ENCODE results near the gene CSMD2. TPM values are rescaled to one million over a fixed set of nuclear protein-coding genes. Genes with fewer than 3 reads are reported as not detected.

The CSMD2 gene
- total RNA-seq, 1 donor from 2014 or later: 1.3 TPM

DNA sequence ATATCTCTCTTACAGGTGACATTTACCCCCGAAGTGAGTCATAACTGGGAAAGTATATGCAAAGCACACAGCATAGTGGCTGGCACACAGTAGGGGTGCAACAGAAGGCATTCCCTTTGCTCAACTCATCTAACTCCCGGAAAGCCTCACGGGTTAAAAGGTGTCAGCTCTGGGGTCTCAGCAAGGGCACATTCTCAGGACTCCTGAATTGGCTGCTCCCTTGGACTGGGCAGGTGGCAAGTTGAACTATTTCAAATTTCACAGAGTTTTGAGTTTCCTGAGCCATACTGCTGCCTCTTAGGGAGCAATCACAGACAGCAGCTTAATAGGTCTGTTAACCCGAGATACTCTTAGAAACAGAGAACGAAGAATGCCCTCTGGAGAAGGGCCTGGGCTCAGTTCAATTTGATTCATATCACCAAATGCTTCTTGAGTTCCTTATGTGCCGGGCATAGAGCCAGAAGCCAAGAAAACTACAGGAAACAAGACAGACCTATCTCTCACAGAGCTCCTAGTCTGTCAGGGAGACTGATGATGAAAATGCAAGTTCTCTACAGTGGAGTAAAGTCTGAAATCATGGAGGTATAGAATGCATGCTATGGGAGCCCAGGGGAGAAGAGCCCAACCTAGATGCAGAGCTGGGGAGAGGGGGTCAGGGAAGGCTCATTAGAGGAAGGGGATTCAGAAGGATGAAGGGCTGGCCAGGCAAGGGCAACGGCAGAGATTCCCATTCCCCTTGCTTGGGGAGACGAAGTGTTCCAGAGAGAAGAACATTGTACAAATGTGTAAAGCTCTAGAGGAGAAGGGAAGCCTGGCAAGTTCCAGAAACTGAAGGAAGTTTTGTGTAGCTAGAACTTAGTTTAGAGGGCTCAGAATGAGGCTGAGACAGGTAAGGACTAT lies 445.0 kb downstream of the CSMD2 start:
- no peak for DNase-seq (ENCODE audit: low spot score)

DNA sequence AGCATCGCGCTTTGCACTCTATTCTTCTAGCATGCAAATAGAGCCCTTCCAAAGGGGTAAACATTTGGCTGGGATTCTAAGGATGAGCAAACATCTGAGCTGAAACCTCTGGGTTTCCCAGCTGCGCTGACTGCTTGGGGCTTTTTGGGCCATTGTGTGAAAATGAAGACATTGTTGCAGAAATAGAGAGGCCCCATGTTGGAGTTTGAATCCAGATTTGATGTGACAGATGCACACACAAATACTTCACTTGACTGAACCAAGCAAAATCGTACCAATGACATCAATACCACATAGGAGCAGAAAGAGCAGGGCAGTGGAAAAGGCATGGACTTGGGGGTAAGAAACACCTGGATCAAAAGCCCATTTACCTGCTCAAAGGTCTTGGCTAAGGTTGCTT lies 445.7 kb downstream of the CSMD2 start:
- DNase-seq (ENCODE audit: low spot score): no peak

DNA sequence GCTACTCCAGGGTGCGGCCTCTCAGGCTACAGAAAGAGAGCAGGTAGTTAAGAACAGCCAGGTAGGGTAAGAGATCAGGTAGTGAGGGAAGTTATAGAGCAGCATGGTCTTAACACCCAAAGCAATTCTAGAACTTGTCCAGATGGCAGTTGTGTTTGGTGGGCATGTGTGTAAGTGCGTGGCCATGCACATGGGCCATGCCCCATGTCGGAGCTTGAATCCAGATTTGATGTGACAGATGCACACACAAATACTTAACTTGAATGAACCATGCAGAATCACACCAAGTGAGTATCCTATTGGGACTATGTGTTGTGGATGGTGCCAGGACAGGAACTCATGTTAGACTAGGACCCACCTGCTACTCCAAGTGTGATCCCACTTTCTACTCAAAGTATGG lies 446.8 kb downstream of the CSMD2 start:
- DNase-seq (ENCODE audit: low spot score): no peak

DNA sequence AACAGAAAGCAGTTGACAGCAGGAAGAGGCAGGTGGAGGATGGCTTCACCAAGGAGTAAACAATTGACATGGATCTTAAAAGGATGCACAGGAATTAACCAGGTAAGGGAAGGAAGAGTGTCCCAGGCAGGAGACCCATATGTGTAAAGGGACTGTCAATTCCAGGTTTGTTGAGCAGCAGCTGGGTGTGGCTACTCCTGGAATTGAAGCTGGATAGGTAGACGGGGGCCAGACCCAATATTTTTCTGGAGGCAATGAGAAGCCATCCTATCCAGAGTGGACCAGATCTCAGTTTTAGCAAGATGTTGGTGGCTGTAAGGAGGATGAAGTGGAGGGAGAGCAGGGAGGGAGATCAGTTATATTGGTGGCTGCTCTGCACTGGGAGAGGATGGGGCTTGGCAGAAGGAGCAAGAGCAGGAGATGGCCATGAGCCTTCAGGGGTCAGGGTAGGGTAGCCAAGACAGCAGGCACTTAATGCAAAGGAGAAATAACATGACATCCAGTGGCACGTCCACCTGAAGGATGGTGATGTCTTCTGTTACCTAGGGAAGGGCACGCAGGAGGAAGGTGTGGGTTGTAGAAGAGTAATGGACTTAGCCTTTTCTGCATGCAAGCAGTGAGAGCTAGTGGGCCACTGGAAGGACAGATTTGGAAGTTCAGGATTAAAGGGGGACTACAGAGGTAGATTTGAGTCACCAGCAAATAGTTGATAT lies 447.9 kb downstream of the CSMD2 start:
- DNase-seq (ENCODE audit: low spot score): no peak

DNA sequence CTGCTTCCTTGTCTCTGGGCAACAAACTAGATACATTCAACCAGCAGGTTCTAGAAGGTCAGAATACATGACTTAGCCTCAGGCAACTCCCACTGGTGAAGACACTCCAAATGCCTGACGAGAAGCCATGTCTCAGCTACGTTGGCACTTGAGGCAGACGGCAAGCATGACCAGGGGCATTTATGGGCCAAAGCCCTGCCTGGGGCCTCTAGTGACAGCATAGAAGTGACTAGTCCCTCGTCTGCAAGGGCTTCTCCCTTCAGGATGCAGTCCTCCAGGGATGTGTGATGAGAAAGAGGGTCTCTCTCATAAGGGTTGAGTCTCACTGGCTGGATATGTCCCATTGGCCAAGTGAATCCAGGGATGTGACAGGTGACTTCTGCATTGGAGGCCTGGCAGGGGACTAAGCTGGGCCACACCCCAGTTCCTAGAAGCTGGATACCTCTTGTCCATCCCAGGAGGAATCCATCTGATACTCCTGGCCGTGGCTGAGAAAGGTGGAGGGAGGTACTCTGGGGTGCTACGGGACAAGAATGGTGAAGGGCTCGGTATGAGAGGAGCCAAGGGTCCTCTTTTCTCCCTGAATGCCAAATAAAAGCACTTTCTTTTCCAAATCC lies 449.7 kb downstream of the CSMD2 start:
- DNase-seq (ENCODE audit: low spot score): no peak

DNA sequence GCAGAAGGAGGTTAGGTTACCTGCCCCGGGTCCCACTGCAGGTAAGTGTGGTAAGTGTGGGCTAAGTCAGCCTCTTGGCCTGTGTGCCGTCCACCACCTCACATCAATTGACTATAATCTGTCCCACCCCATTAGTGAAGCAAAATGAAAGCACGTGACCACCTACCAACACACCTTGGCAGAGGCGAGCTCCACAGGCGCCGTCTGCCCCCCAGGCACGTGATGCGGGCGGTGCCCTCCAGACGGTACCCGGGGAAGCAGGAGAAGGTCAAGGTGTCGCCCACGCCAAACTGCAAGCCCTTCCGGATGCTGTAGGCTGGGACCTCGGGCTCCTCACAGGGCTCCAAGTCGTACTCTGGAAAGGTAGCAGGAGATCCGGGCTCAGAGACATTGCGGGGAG lies 450.6 kb downstream of the CSMD2 start:
- DNase-seq (ENCODE audit: low spot score): no peak

DNA sequence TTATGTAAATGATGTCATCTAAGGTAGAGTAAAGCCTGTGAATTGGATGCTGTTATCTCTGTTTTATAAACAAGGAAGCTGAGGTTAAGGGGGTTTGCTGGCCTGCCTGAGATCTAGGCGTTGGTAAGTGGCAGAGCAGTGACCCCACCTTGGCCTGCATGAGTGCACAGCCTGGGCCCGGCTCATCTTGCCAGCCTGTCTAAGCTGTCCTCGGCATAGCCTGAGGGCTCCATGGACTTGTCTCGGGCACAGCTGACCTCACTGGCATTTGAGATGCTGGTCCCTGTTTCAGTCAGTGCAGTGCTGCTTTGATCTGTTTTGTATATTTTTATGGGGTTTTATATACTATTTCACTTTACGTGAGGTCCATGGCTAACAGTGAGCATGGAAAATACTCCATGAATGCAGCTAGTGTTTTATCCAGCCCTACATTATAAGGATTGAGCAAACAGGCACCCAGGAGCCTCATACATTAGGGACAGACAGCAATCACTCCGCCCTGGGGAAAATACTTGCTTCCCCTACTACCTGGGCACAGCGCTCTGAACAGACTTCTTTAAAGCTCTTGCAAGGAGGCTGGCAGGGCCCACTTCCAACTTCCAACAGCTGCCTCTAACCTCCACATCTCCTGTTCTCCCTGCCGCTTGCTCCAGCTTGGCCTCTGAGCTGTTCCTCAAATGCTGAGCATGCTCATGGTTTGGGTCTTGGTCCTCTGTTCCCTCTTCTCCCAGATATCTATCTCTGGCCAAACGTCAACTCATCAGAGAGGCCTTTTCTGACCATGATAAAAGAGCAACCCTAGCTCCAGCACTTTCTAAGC lies 451.8 kb downstream of the CSMD2 start:
- DNase-seq (ENCODE audit: low spot score): no peak

DNA sequence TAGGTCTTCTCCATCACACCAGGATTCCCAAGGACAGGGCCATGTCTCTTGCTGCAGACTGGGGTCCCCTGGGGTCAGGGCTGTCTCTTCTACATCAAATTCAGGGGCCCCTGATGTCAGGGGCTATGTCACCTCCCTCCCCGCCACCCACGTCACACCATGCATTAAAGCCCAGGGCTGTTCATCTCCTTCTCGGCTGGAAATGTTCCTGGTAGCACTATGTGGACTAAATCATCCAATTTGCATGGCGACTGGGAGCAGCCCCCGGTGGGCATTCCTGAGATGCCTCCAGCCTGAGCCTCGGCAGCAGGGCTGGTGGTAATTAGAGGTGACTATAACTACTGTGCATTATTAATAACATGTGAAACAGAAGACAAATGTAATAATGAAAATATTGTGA lies 452.8 kb downstream of the CSMD2 start:
- no peak for DNase-seq (ENCODE audit: low spot score)

DNA sequence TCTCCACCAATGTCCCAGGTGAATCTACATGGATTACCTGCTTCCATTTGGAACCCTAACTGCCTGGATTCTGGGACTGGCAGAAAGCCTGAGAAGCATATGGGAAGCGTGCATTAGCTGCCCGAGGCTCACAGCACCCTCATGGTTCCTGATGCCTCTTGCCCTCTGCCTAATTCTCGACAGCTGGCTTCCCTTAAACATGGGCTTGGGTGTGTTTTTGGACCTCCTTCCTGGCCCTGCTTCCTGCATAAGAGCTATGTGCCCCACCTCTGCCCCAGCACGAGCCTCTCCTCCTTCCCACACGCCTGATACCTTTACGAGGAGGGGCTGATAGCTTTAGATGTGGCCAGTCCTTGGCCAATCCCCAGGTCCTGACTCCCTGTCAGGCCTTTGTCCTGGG lies 453.5 kb downstream of the CSMD2 start:
- DNase-seq (ENCODE audit: low spot score): no peak

DNA sequence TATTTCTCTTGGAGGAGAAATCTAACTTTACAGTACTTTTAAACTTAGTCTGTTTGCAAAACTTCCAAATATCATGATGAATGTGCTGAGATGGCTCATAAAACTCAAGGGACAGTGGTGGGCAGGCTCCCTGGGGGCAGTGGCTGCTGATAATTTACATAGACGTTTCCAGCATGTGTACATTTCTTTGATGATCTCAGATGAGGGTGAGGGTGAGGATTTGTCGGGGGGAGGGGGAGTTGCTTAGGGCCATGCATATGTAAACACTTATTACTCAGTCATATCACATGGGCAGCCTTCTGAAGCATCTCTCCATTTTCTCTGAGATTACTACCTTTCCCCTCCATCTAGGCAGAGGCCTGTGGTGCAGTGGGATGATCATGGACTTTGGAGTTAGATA lies 454.1 kb downstream of the CSMD2 start:
- DNase-seq (ENCODE audit: low spot score): no peak

DNA sequence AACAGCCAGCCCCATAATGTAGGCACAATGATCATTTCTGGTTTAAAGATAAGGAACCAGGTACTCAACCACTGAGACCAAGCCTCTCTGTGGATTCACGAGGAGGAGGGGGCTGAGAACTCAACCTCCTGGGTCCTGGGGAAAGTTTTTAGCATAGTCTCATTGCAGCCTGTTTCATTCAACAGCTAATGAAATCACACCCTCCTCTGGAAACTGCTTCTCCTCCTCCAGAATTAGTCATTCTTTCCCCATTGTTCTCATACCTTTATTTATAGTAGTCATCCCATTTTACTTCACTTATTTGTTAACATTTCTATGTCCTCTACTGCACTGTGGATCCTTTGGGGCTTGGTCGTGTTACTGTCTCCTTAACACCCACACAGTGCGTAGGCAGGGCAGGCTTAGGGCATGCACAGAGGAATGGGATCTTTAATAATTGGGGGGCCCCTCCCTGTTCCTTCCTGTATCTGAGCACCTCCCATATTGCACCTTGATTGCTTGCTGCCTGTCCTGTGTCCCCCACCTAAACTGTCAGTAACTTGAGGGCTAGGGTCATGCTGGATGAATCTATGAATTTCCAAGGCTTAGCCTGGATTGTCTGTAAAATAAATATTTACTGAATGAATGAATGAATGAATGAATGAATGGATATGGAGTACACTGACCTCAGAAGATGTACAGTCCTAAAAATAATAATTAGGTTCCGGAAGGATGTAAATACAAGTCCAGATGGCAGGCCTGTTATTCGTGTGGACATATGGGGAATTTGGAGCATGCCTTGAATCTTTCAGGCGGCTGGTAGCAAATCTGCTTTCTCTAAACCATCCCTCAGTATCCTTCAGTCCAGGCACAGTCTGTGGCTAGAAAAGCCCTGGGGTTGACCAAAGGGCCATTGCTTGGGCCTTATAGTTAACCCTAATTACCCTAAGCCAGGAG lies 455.0 kb downstream of the CSMD2 start:
- DNase-seq (ENCODE audit: low spot score): no peak

DNA sequence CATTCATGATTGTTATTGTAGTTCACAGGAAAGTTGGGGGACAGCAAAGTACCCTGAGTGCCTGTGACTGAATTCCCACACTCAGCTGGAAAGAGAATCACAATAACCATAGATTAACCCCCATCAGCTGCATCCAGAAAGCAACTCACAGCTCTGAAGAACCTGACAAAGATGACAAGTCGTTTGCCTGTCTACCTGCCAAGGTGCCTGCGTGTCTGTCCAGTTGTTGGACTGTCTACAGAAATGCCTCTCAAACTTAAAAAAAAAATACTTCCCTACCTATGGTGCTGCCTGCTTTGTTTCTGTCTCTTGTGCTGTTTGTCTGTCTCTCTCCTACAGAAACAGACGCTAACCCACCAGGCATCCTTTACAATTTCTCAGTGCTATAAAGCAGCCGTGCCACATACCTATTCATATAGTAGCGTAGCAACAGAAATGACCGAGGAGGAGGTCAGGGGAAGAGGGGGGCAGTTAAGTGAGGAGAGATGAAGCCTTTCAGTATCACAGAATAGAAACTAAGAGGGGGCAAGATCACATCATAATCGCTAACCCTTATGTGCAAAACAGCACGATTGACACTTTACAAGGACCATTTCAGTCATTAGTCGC lies 455.8 kb downstream of the CSMD2 start:
- DNase-seq (ENCODE audit: low spot score): no peak

DNA sequence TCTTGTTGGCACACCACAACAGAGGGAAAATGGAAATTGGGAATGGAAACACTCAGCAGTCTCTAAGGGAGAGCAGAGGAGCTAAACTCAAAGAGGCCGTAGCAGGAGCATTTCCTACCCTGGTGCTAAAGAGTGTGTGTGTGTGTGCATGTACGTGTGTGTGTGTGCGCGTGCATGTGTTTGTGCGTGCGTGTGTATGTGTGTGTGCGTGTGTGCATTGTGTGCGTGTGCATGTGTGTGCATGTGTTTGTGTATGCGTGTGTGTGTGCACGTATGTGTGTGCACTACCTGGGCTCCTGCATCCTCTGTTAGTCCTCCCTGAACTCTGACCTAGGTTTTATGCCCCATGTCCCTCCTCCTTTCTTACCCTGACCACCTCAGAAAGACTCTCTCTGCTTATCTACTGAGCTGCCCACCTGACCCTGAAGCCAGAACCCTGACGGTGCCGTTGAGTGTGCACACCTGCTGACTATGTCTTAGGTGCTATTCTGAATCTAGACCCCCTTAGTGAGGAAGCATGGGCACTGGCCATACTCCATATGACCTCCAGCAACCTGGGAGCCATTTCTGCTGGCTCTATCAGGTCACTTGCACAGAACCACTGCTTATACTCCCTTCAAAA lies 458.3 kb downstream of the CSMD2 start:
- DNase-seq (ENCODE audit: low spot score): no peak

DNA sequence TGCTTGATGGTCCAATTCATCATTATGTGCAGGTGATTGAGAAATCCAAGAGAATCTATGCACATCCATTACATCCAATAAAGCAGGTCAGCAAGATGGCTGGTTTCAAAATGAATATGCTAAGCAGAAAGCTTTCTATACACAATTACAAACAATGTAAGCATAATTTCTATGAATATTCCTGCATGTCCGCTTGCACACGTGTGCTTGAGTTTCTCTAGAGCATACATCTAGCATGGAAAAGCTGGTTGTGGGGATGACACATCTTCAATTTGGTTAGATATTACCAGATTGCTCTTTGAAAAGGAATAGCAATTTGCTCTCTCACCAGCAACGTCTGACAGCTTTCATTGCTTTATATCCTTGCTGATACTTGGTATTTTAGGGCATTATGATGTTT lies 461.6 kb downstream of the CSMD2 start:
- no peak for DNase-seq (ENCODE audit: low spot score)

DNA sequence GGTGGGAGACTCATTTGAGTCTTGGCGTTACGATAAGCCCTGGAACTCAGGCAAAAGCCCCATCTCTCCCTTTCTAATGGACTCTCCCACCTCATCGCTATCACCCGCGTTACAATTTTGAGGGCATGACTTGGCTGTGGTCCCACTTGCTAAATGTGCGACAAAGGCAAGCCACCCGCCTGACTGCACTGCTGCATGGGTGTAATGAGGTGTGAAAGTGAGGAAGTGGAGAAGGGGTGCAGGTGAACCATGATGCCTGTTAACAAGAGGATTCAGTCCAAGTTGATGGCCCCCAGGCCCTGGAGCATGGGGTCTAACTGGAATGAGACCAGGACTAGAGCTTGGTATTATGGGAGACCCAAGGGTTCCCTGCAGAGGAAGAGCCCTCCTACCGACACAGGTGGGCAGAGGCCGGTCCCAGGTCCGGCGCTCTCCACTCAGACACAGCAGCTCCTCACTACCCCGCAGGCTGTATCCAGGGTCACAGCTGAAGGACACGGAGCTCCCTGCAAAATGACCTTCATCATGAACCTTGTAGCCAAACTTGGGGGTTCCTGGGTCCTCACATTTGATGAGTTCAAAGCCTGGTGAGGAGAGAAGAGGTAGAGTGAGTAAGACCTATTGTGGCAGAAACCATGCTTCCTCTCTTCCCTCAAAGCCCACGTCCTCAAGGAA lies 466.5 kb downstream of the CSMD2 start:
- DNase-seq (ENCODE audit: low spot score): no peak

DNA sequence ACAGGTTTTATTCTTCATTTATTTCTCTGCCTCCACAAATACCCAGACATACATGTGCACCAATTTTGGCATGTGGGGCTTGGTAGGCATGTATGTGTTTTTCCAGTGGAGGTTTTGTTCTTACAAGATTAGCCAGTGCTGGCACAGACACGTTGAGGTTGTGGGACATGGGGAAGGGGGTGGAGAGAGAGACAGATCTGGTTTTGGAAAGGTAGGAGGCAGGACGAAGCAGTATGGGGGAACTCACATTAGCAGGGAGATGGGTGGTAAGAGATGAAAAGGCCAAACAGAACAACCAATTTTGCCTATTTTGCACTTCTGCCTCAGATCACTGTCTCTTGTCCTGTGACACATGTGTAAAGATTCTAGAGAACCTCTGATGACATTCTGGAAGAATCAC lies 467.2 kb downstream of the CSMD2 start:
- no peak for DNase-seq (ENCODE audit: low spot score)

DNA sequence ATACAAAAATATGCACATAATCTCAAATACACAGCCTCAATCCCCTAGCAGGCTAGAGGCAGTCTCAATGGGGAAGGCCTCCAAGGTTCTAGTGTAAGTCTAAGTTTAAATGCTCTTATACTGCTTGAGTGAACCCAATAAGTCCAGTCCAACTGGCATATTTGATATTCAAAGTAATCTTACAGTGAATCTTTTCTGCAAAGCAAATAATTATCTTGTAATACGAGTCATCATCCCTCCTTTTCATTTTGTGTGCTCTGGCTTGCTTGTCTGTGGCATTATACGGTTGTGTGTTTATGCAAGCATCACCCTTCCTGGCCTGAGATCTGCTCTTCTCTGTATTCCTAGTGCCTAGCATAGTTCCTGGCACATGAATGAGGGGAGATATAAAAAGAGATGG lies 468.1 kb downstream of the CSMD2 start:
- no peak for DNase-seq (ENCODE audit: low spot score)

DNA sequence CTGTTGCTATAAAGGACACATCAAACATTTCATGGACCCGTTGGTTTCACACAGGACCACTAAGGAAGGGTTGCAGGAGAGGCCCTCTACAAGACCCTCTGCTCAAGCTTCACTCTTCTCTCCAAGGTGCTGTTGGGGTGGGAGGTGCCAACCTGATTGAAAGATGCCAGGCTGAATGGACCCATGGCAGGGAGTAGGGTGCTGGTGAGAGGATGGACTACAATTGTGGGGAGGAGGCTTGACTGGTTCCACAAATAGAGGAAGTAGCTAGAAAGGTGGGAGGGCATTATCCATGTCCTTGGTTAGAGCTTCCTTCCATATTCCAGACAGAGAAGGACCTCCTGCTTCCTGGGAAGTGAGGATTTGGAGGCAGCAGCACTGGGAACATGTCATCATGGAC lies 468.7 kb downstream of the CSMD2 start:
- no peak for DNase-seq (ENCODE audit: low spot score)

Data from mesenteric fat pad (tissue), 1 donor.